Liver (tissue), 9 donors: ENCODE results near the gene NPIPB2. TPM values are rescaled to one million over a fixed set of nuclear protein-coding genes. Genes with fewer than 3 reads are reported as not detected.

Source experiments
- DNase-seq: peaks from one replicate; pipeline ENCODE4 v3.0.0-alpha.2; 2017; ENCODE audit warnings: low spot score
- H3K27ac ChIP-seq, 2 donors: one replicate each; pipeline ENCODE4 v1.7.0; 2013; ENCODE audit warnings: inconsistent platforms in 2 of 2, low read length in 2 of 2, control low read depth in 1 of 2, low read depth in 1 of 2, mild to moderate bottlenecking in 1 of 2
- H3K27me3 ChIP-seq, 4 donors: one replicate each; pipeline versions ENCODE4 v1.6.1 to v1.7.0; 2013; ENCODE audit warnings: low read length in 3 of 4, inconsistent platforms in 1 of 4, mild to moderate bottlenecking in 1 of 4, moderate library complexity in 1 of 4; ENCODE audit not compliant: control insufficient read depth in 4 of 4, insufficient read depth in 4 of 4
- H3K36me3 ChIP-seq, 4 donors: one replicate each; pipeline versions ENCODE4 v1.6.1 to v1.7.0; 2013; ENCODE audit warnings: low read length in 3 of 4, mild to moderate bottlenecking in 3 of 4, low read depth in 1 of 4, moderate library complexity in 1 of 4; ENCODE audit not compliant: control insufficient read depth in 4 of 4, insufficient read depth in 3 of 4
- H3K4me1 ChIP-seq, 4 donors: one replicate each; pipeline versions ENCODE4 v1.6.1 to v1.7.0; 2013; ENCODE audit warnings: low read length in 3 of 4, mild to moderate bottlenecking in 3 of 4, moderate library complexity in 1 of 4; ENCODE audit not compliant: control insufficient read depth in 4 of 4, insufficient read depth in 4 of 4
- H3K4me3 ChIP-seq, 3 donors: one replicate each; pipeline versions ENCODE4 v1.6.1 to v1.7.0; 2013; ENCODE audit warnings: low read length in 3 of 3, control low read depth in 1 of 3, low read depth in 1 of 3, mild to moderate bottlenecking in 1 of 3
- H3K9ac ChIP-seq, 2 donors: one replicate each; pipeline ENCODE4 v1.7.0; 2013; ENCODE audit warnings: low read length in 2 of 2, mild to moderate bottlenecking in 2 of 2, moderate library complexity in 2 of 2, control low read depth in 1 of 2, low read depth in 1 of 2
- H3K9me3 ChIP-seq, 4 donors: one replicate each; pipeline versions ENCODE4 v1.6.1 to v1.7.0; 2013; ENCODE audit warnings: low read length in 3 of 4; ENCODE audit not compliant: control insufficient read depth in 4 of 4
- ATF3 ChIP-seq: IDR thresholded peaks from 2 replicates; pipeline ENCODE4 v1.6.1; 2016; ENCODE audit warnings: antibody characterized with exemption
- CTCF ChIP-seq: fragments of 150-350 bp; IDR thresholded peaks from 2 replicates; pipeline ENCODE4 v1.5.1; 2017; ENCODE audit warnings: improper control_type of control experiment, low read depth, low read length; ENCODE audit not compliant: missing input control
- EGR1 ChIP-seq, 2 donors: IDR thresholded peaks; 2 replicates each; pipeline ENCODE4 v1.6.1; 2016 to 2018; ENCODE audit warnings: antibody characterized with exemption in 2 of 2, low read depth in 2 of 2
- FOXA1 ChIP-seq: IDR thresholded peaks from 2 replicates; pipeline ENCODE4 v1.6.1; 2016; ENCODE audit warnings: antibody characterized with exemption
- FOXA2 ChIP-seq: IDR thresholded peaks from 2 replicates; pipeline ENCODE4 v1.6.1; 2016; ENCODE audit warnings: antibody characterized with exemption
- GABPA ChIP-seq, 2 donors: IDR thresholded peaks in 1 of 2; conservative IDR thresholded peaks in 1 of 2; 2 replicates each; pipeline ENCODE4 v1.6.1; 2016; ENCODE audit warnings: antibody characterized with exemption in 2 of 2, mild to moderate bottlenecking in 1 of 2, moderate library complexity in 1 of 2
- HNF4A ChIP-seq, 2 donors: conservative IDR thresholded peaks; 2 replicates each; pipeline ENCODE4 v1.6.1; 2016; ENCODE audit warnings: antibody characterized with exemption in 2 of 2, mild to moderate bottlenecking in 2 of 2
- HNF4G ChIP-seq: IDR thresholded peaks from 2 replicates; pipeline ENCODE4 v1.6.1; 2016; ENCODE audit warnings: antibody characterized with exemption
- JUND ChIP-seq, 2 donors: IDR thresholded peaks; 2 replicates each; pipeline ENCODE4 v1.6.1; 2016; ENCODE audit warnings: antibody characterized with exemption in 2 of 2
- MAX ChIP-seq: IDR thresholded peaks from 2 replicates; pipeline ENCODE4 v1.6.1; 2016; ENCODE audit warnings: antibody characterized with exemption
- NR2F2 ChIP-seq: IDR thresholded peaks from 2 replicates; pipeline ENCODE4 v1.6.1; 2016; ENCODE audit warnings: antibody characterized with exemption
- RAD21 ChIP-seq, 2 donors: IDR thresholded peaks; 2 replicates each; pipeline ENCODE4 v1.6.1; 2016; ENCODE audit warnings: antibody characterized with exemption in 2 of 2, mild to moderate bottlenecking in 2 of 2
- REST ChIP-seq: IDR thresholded peaks from 2 replicates; pipeline ENCODE4 v1.6.1; 2016; ENCODE audit warnings: antibody characterized with exemption, mild to moderate bottlenecking
- RXRA ChIP-seq, 2 donors: IDR thresholded peaks; 2 replicates each; pipeline ENCODE4 v1.6.1; 2017 to 2018; ENCODE audit warnings: antibody characterized with exemption in 2 of 2, mild to moderate bottlenecking in 1 of 2
- SP1 ChIP-seq: IDR thresholded peaks from 2 replicates; pipeline ENCODE4 v1.6.1; 2018; ENCODE audit warnings: antibody characterized with exemption, mild to moderate bottlenecking
- TAF1 ChIP-seq: conservative IDR thresholded peaks from 2 replicates; pipeline ENCODE4 v1.6.1; 2016; ENCODE audit warnings: antibody characterized with exemption, mild to moderate bottlenecking
- YY1 ChIP-seq: IDR thresholded peaks from 2 replicates; pipeline ENCODE4 v1.6.1; 2016; ENCODE audit warnings: antibody characterized with exemption, mild to moderate bottlenecking
- ZBTB33 ChIP-seq: IDR thresholded peaks from 2 replicates; pipeline ENCODE4 v1.6.1; 2016; ENCODE audit warnings: antibody characterized with exemption
- WGBS: extraction: QIAGEN DNeasy Blood & Tissue Kit; methylation state at CpG from one replicate; pipeline ENCODE4 v1.1.7; 2013; 5-methylcytosine and 5-hydroxymethylcytosine counted together
- polyA plus RNA-seq, 2 donors: library from polyadenylated mRNA; stranded (reverse) in 1 of 2; unstranded in 1 of 2; fragments of 200-250 nt in 1 of 2; fragments of >200 nt in 1 of 2; fragmentation: Nextera tagmentation in 1 of 2; extraction: Ambion mirVana in 1 of 2; gene quantifications; one replicate each; pipeline versions ENCODE4 v1.2.1 to v1.2.3, GENCODE V29; 2013 to 2015
- total RNA-seq, 2 donors: library from RNA; depleted of rRNA; stranded (reverse); fragments of >200 nt; gene quantifications; one replicate each; pipeline ENCODE4 v1.2.3, GENCODE V29; 2014
- donor health status: healthy.
- donor health status: healthy.
- donor health status: healthy.
- donor health status: healthy.
- donor health status: healthy.

The NPIPB2 gene
- total and polyA plus RNA-seq, 4 donors = 0.75 to 4.9 (median 3.3) TPM

GRCh38 chr16:11968577-11968976, 26.7 kb upstream of the NPIPB2 start:
- Histone ChIP-seq H3K4me3 (no peak overlapping the region), H3K27me3 (no peaks in the 10 kb centered on the region), H3K9me3 (no peaks in the 10 kb centered on the region), H3K27ac (no peak overlapping the region), H3K36me3 (no peaks in the 10 kb centered on the region), H3K4me1 (peaks cover 0 to 3% (median 0%) of the 10 kb centered on the region in 4 donors), H3K9ac (no peak overlapping the region)
- DNase-seq = no peak
- TF ChIP-seq SP1 = no peak
- no peak for TF ChIP-seq FOXA1
- no peak for TF ChIP-seq ZBTB33
- no peak for TF ChIP-seq HNF4A (conservative IDR thresholded peaks at IDR 0.05)
- no peak for TF ChIP-seq EGR1 (IDR thresholded peaks at IDR 0.05; ENCODE audit: low read depth in 2 of 2)
- no peak for TF ChIP-seq MAX
- TF ChIP-seq RXRA (IDR thresholded peaks at IDR 0.05) = no peak
- no peak for TF ChIP-seq NR2F2
- TF ChIP-seq HNF4G = no peak
- TF ChIP-seq RAD21 (IDR thresholded peaks at IDR 0.05) = no peak
- no peak for TF ChIP-seq JUND (IDR thresholded peaks at IDR 0.05)
- TF ChIP-seq FOXA2 = no peak
- no peak for TF ChIP-seq GABPA (IDR thresholded peaks at IDR 0.05 in 1 of 2, conservative IDR thresholded peaks at IDR 0.05 in 1 of 2)
- no peak for TF ChIP-seq CTCF
- TF ChIP-seq ATF3 = no peak
- TF ChIP-seq TAF1 = no peak
- TF ChIP-seq REST = no peak
- TF ChIP-seq YY1 = no peak
- WGBS = 93% methylated on average over 3 of the region's 3 CpGs
